ENCODE results near the gene MYO1C. TPM values are rescaled to one million over a fixed set of nuclear protein-coding genes. Genes with fewer than 3 reads are reported as not detected.

Gene MYO1C
- total and polyA plus RNA-seq, 2 of the 8 experiments (the other 6 are each of a cell fraction or from before 2014, with no cell fraction given) = 40.1 to 78.6 TPM

DNA sequence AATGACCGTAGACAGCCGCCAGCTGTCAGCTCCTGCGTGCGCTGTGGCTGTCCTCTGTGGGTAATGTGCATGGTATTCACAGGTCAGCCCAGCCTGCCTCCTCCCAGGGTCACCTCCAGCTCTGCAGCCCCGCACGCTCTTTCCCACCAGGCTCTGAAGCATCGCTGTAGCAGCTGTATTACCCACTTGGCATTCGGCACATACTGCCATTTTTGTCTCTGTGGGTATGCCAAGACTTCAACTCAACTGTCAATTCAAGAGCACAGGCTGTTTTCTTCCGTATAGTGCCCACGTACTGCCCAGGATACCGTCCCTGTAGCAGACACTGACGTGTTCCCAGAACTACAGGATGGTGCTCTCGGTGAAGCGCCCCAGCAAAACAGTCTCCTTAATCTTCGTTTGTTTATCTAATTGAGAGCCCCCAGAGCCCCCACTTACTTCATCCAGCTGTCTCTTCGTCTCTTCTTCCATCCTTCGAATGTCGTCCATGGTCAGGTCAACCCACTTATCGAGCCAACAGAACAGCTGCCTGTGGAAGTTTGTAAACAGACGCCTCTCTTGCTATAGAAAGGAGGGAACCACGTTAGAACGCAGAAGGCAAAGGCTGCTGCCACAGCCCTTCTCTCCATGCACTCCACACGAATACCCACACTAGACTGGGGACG lies 41.3 kb upstream of the MYO1C start:
- no peak overlapping the region for H4K8ac ChIP-seq (ENCODE audit: extremely low read depth, insufficient read depth, low read length)
- H3K14ac ChIP-seq (ENCODE audit: insufficient read length) = no peak overlapping the region
- H2BK12ac ChIP-seq (ENCODE audit: low read depth, low read length) = no peak overlapping the region
- no peaks in the 10 kb centered on the region for H3K23me2 ChIP-seq (ENCODE audit: low read depth, low read length)
- no peak overlapping the region for H2AK5ac ChIP-seq (ENCODE audit: low read depth, low read length)
- no peak overlapping the region for H3K4ac ChIP-seq (replicated peaks; ENCODE audit: insufficient read length, low read depth, low read length)
- POLR2A ChIA-PET (ENCODE audit: partially characterized antibody) = interaction anchor here (0.7 to 3.1 kb wide), 11 partner anchors 9 to 168 kb away, joined by 3 to 22 read pairs (median 4); partner anchors contain the start of genes CRK, INPP5K and MYO1C
- FAIRE-seq = no peak
- H3K4me1 ChIP-seq (replicated peaks in 1 of 4; ENCODE audit: control insufficient read depth in 3 of 4, insufficient read depth in 4 of 4, low read length in 3 of 4) = no peaks in the 10 kb centered on the region
- H3K56ac ChIP-seq (replicated peaks; ENCODE audit: insufficient read length, low read depth, low read length) = no peak overlapping the region
- H3K79me2 ChIP-seq (ENCODE audit: control insufficient read depth in 1 of 2, insufficient read depth in 2 of 2, low read length in 2 of 2) = no peaks in the 10 kb centered on the region
- H3K9ac ChIP-seq (replicated peaks in 1 of 4; ENCODE audit: extremely low read depth in 1 of 4, low read depth in 3 of 4, low read length in 3 of 4) = 0 out of 7 replicates have a peak overlapping the region, but pooled peaks of 1 of the 4 experiments have one; percentile 13
- H2BK20ac ChIP-seq (ENCODE audit: low read length) = no peak overlapping the region
- no peaks in the 10 kb centered on the region for H3K79me1 ChIP-seq (ENCODE audit: low read depth, low read length)
- no peak overlapping the region for H3K27ac ChIP-seq (ENCODE audit: low read depth, low read length)
- no peak overlapping the region for H2BK120ac ChIP-seq (replicated peaks; ENCODE audit: low read depth, low read length)
- H2BK5ac ChIP-seq (ENCODE audit: low read depth, low read length) = no peak overlapping the region
- H3K23ac ChIP-seq (ENCODE audit: insufficient read length) = no peak overlapping the region
- no peak overlapping the region for H4K91ac ChIP-seq (replicated peaks; ENCODE audit: insufficient read length, low read length)
- no peak overlapping the region for H3K4me2 ChIP-seq (ENCODE audit: insufficient read depth in 1 of 2, low read depth in 2 of 2, low read length in 2 of 2)
- no peak overlapping the region for H3K4me3 ChIP-seq (ENCODE audit: extremely low read depth in 1 of 4, insufficient read depth in 2 of 4, low read depth in 3 of 4, low read length in 4 of 4)
- CTCF ChIA-PET (ENCODE audit: partially characterized antibody) = interaction anchor here (0.6 to 5.7 kb wide), 55 partner anchors 8 to 477 kb away, joined by 3 to 52 read pairs (median 4); partner anchors contain the start of genes INPP5K, MYO1C and TRARG1
- H2AFZ ChIP-seq (ENCODE audit: low read length) = no peak overlapping the region
- peaks cover 4 to 7% of the 10 kb centered on the region in 2 experiments for H4K20me1 ChIP-seq (replicated peaks in 1 of 2; ENCODE audit: control insufficient read depth in 1 of 2, insufficient read depth in 2 of 2, low read length in 2 of 2)
- no peak overlapping the region for H2BK15ac ChIP-seq (ENCODE audit: low read length)
- no peak overlapping the region for H3K18ac ChIP-seq (ENCODE audit: extremely low read depth, low read length)
- DNase-seq (ENCODE audit: low read depth in 1 of 2, low spot score in 2 of 2) = no peak
- no peak overlapping the region for H4K5ac ChIP-seq (ENCODE audit: insufficient read length, low read depth, low read length)
- 92% methylated on average over 24 of the region's 24 CpGs; no CpG with 5 or more reads in 1 of the 2 experiments for WGBS, 2 experiments (ENCODE audit: extremely low coverage in 1 of 2, insufficient coverage in 1 of 2, insufficient read length in 1 of 2, insufficient replicate concordance in 2 of 2, low coverage in 1 of 2, low lambda C conversion rate in 2 of 2, missing lambda C conversion rate in 1 of 2)
- no peaks in the 10 kb centered on the region for H3K27me3 ChIP-seq (replicated peaks in 1 of 4; ENCODE audit: control insufficient read depth in 3 of 4, extremely low read depth in 1 of 4, insufficient read depth in 3 of 4, low read length in 3 of 4)
- peaks cover 6 to 29% (median 23%) of the 10 kb centered on the region in 4 experiments; a peak in 7 of 8 replicates for H3K36me3 ChIP-seq (ENCODE audit: control insufficient read depth in 2 of 4, insufficient read depth in 4 of 4, low read length in 3 of 4)
- no peaks in the 10 kb centered on the region for H3K9me3 ChIP-seq (ENCODE audit: insufficient read depth in 2 of 2, low read depth in 1 of 2, low read length in 1 of 2)
- TF ChIP-seq SIN3A (conservative IDR thresholded peaks at IDR 0.05 in 1 of 2, IDR thresholded peaks at IDR 0.05 in 1 of 2; ENCODE audit: low read depth in 1 of 2, low read length in 2 of 2) = no peak
- no peak for TF ChIP-seq NANOG (IDR thresholded peaks at IDR 0.05; ENCODE audit: insufficient read depth, low read depth, low read length, poor library complexity, severe bottlenecking)
- no peak for TF ChIP-seq SP2 (IDR thresholded peaks at IDR 0.05; ENCODE audit: low read length)
- no peak for TF ChIP-seq YY1 (IDR thresholded peaks at IDR 0.05; ENCODE audit: low read depth, low read length)
- no peak for TF ChIP-seq RBBP5 (IDR thresholded peaks at IDR 0.05; ENCODE audit: borderline replicate concordance, low read depth, low read length)
- no peak for TF ChIP-seq POU5F1 (IDR thresholded peaks at IDR 0.05; ENCODE audit: low read depth, low read length)
- TF ChIP-seq EGR1 (IDR thresholded peaks at IDR 0.05; ENCODE audit: borderline replicate concordance, low read depth, low read length) = no peak
- TF ChIP-seq SRF (IDR thresholded peaks at IDR 0.05; ENCODE audit: low read depth, low read length) = no peak
- no peak for TF ChIP-seq POLR2AphosphoS5 (IDR thresholded peaks at IDR 0.05; ENCODE audit: low read depth, low read length)
- TF ChIP-seq TEAD4 (IDR thresholded peaks at IDR 0.05; ENCODE audit: low read depth, low read length) = no peak
- no peak for TF ChIP-seq SP4 (IDR thresholded peaks at IDR 0.05; ENCODE audit: low read length)
- TF ChIP-seq, protein P1, sequence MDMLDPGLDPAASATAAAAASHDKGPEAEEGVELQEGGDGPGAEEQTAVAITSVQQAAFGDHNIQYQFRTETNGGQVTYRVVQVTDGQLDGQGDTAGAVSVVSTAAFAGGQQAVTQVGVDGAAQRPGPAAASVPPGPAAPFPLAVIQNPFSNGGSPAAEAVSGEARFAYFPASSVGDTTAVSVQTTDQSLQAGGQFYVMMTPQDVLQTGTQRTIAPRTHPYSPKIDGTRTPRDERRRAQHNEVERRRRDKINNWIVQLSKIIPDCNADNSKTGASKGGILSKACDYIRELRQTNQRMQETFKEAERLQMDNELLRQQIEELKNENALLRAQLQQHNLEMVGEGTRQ (IDR thresholded peaks at IDR 0.05; ENCODE audit: low read length) = no peak
